NCI-H345 treated with DMSO at 0.1 percent for 48 hours (cell line): Measurements from ENCODE around the gene PPP1R10.

Experiments used
- DNase-seq: peaks from one replicate; lab custom pipeline; 2025; ENCODE audit not compliant: unreplicated experiment; lab: John Stamatoyannopoulos, UW

Gene PPP1R10

GRCh38 chr6:30557683-30557981 lies 59.4 kb downstream of the PPP1R10 start:
- no peak for DNase-seq

- DNase-seq, result peak; percentile 89
Observed at GRCh38 chr6:30556906-30557682, 59.9 kb downstream of the PPP1R10 start, which contains the start of gene PRR3. TSS of gene PRR3 (plus strand) at chr6:30557295. CDS start at chr6:30557345, 50 bp downstream.

GRCh38 chr6:30556066-30556905 lies 60.8 kb downstream of the PPP1R10 start, which contains the start of gene GNL1:
TSS of gene GNL1 (minus strand) at chr6:30556489. CDS start at chr6:30556203, 286 bp downstream.
- peak; percentile 69 for DNase-seq

- DNase-seq, result no peak
Observed at GRCh38 chr6:30555816-30556065, 61.3 kb downstream of the PPP1R10 start.

- DNase-seq, result no peak
Observed at GRCh38 chr6:30554962-30555815, 61.9 kb downstream of the PPP1R10 start.

- no peak for DNase-seq
Observed at GRCh38 chr6:30554404-30554803, 62.6 kb downstream of the PPP1R10 start.
